SK-N-SH (cell line): ENCODE measurements around the gene HDGFL2. TPM values are rescaled to one million over a fixed set of nuclear protein-coding genes. Genes with fewer than 3 reads are reported as not detected.

Experiments used
- CTCF ChIA-PET: fragments of 300-600, 350-600 bp; formaldehyde crosslinking; extraction: SDS; loops from one replicate; lab custom pipeline; 2021; lab: Yijun Ruan, JAX
- POLR2A ChIA-PET: fragments of 350-600 bp; sonication (Branson Sonifier 250); formaldehyde crosslinking; extraction: SDS; loops from one replicate; lab custom pipeline; 2020; ENCODE audit warnings: antibody characterized with exemption, inconsistent platforms; lab: Yijun Ruan, JAX
- DNase-seq: peaks from one replicate; pipeline ENCODE4 v3.0.0; 2012
- H2AFZ ChIP-seq: fragments of 200-600 bp; sonication (generic); 2 replicates; pipeline ENCODE4 v1.8.1; 2016; ENCODE audit warnings: antibody characterized with exemption, mild to moderate bottlenecking, low read depth
- H3F3A ChIP-seq: fragments of 200-600 bp; sonication (generic); replicated peaks from 2 replicates; pipeline ENCODE3; 2016; ENCODE audit warnings: antibody characterized with exemption, mild to moderate bottlenecking; ENCODE audit not compliant: insufficient read depth
- H3K27ac ChIP-seq, 2 experiments: fragments of 200-500 bp in 1 of 2; fragments of 200-600 bp in 1 of 2; sonication (Bioruptor generic) in 1 of 2; sonication (generic), shearing (Covaris generic) in 1 of 2; 2 replicates each; pipeline versions ENCODE4 v1.5.1 to v1.6.1; 2014 to 2016; ENCODE audit warnings: low read depth in 2 of 2, inconsistent platforms in 1 of 2, low read length in 1 of 2, mild to moderate bottlenecking in 1 of 2, mixed read lengths in 1 of 2
- H3K27me3 ChIP-seq: fragments of 200-600 bp; sonication (generic), shearing (Covaris generic); 2 replicates; pipeline ENCODE4 v1.6.1; 2016; ENCODE audit warnings: mixed run types; ENCODE audit not compliant: insufficient read depth
- H3K36me3 ChIP-seq, 2 experiments: fragments of 200-500 bp in 1 of 2; fragments of 200-600 bp in 1 of 2; sonication (Bioruptor generic) in 1 of 2; sonication (generic) in 1 of 2; replicated peaks in 1 of 2; 2 replicates each; pipeline versions ENCODE3 to v1.5.1; 2014 to 2016; ENCODE audit warnings: low read length in 1 of 2, mild to moderate bottlenecking in 1 of 2; ENCODE audit not compliant: insufficient read depth in 2 of 2, control insufficient read depth in 1 of 2
- H3K4me1 ChIP-seq, 2 experiments: fragments of 200-500 bp in 1 of 2; fragments of 200-600 bp in 1 of 2; sonication (Bioruptor generic) in 1 of 2; sonication (generic), shearing (Covaris generic) in 1 of 2; 2 replicates each; pipeline versions ENCODE4 v1.5.1 to v1.6.1; 2014 to 2016; ENCODE audit warnings: low read depth in 1 of 2, low read length in 1 of 2, mixed run types in 1 of 2; ENCODE audit not compliant: insufficient read depth in 2 of 2, control insufficient read depth in 1 of 2
- H3K4me2 ChIP-seq: fragments of 200-600 bp; sonication (generic), shearing (Covaris generic); 2 replicates; pipeline ENCODE4 v1.6.1; 2017; ENCODE audit warnings: mixed run types
- H3K4me3 ChIP-seq, 2 experiments: fragments of 200-500 bp in 1 of 2; fragments of 200-600 bp in 1 of 2; sonication (Bioruptor generic) in 1 of 2; sonication (generic), shearing (Covaris generic) in 1 of 2; 2 replicates each; pipeline versions ENCODE4 v1.5.1 to v1.8.1; 2014 to 2016; ENCODE audit warnings: low read depth in 2 of 2, inconsistent platforms in 1 of 2, low read length in 1 of 2, mild to moderate bottlenecking in 1 of 2, mixed read lengths in 1 of 2, moderate library complexity in 1 of 2
- H3K79me2 ChIP-seq: fragments of 200-600 bp; sonication (generic); 2 replicates; pipeline ENCODE4 v1.8.1; 2017; ENCODE audit warnings: mild to moderate bottlenecking; ENCODE audit not compliant: insufficient read depth
- H3K9ac ChIP-seq: fragments of 200-600 bp; sonication (generic); 2 replicates; pipeline ENCODE4 v1.6.1; 2017; ENCODE audit warnings: mixed run types
- H3K9me2 ChIP-seq: fragments of 200-600 bp; sonication (generic); 2 replicates; pipeline ENCODE4 v1.6.1; 2017; ENCODE audit warnings: mixed run types
- H3K9me3 ChIP-seq: fragments of 200-600 bp; sonication (generic); 2 replicates; pipeline ENCODE4 v1.6.1; 2017; ENCODE audit warnings: mixed run types, mild to moderate bottlenecking, moderate library complexity
- H4K20me1 ChIP-seq: fragments of 200-600 bp; sonication (generic); 2 replicates; pipeline ENCODE4 v1.6.1; 2017; ENCODE audit warnings: mild to moderate bottlenecking, mixed run types; ENCODE audit not compliant: insufficient read depth
- ELF1 ChIP-seq: IDR thresholded peaks from 2 replicates; pipeline ENCODE4 v1.4.0; 2012
- EP300 ChIP-seq, 2 experiments: IDR thresholded peaks; 2 replicates each; pipeline versions ENCODE4 v1.4.0 to v1.6.1; 2012; ENCODE audit warnings: borderline replicate concordance in 1 of 2, low read depth in 1 of 2, low read length in 1 of 2
- EZH2phosphoT487 ChIP-seq: fragments of 200-600 bp; sonication (generic); IDR thresholded peaks from 2 replicates; pipeline ENCODE4 v1.6.1; 2017; ENCODE audit warnings: low read depth, mixed run types, mild to moderate bottlenecking, antibody characterized with exemption, moderate library complexity, borderline replicate concordance
- FOXJ3 ChIP-seq: sonication (generic); formaldehyde crosslinking; IDR thresholded peaks from 2 replicates; pipeline ENCODE4 v1.5.1; 2020; ENCODE audit warnings: mild to moderate bottlenecking, missing genetic modification reagents
- FOXM1 ChIP-seq: IDR thresholded peaks from 2 replicates; pipeline ENCODE4 v1.4.0; 2012; ENCODE audit warnings: low read depth, mild to moderate bottlenecking
- GABPA ChIP-seq: IDR thresholded peaks from 2 replicates; pipeline ENCODE4 v1.4.0; 2012; ENCODE audit warnings: low read depth, mild to moderate bottlenecking
- GATA2 ChIP-seq: sonication (generic); formaldehyde crosslinking; IDR thresholded peaks from 2 replicates; pipeline ENCODE4 v1.5.0; 2020; ENCODE audit warnings: mild to moderate bottlenecking, missing genetic modification reagents
- MEF2A ChIP-seq: IDR thresholded peaks from 2 replicates; pipeline ENCODE4 v1.4.0; 2012; ENCODE audit warnings: low read depth, borderline replicate concordance
- MXI1 ChIP-seq: IDR thresholded peaks from 2 replicates; pipeline ENCODE4 v1.6.1; 2012; ENCODE audit warnings: mild to moderate bottlenecking, low read depth, low read length, improper control_type of control experiment
- NFIC ChIP-seq: IDR thresholded peaks from 2 replicates; pipeline ENCODE4 v1.4.0; 2012; ENCODE audit warnings: borderline replicate concordance
- POLR2AphosphoS5 ChIP-seq: IDR thresholded peaks from 2 replicates; pipeline ENCODE4 v1.6.1; 2012; ENCODE audit warnings: low read depth, low read length
- RCOR1 ChIP-seq: fragments of 150-350 bp; IDR thresholded peaks from 2 replicates; pipeline ENCODE4 v1.6.1; 2017; ENCODE audit warnings: antibody characterized with exemption, low read length
- REST ChIP-seq: IDR thresholded peaks from 2 replicates; pipeline ENCODE4 v1.6.1; 2012; ENCODE audit warnings: mild to moderate bottlenecking, low read depth, low read length, moderate library complexity
- RFX5 ChIP-seq: IDR thresholded peaks from 2 replicates; pipeline ENCODE4 v1.6.1; 2012; ENCODE audit warnings: mild to moderate bottlenecking, improper control_type of control experiment, low read length
- RXRA ChIP-seq: IDR thresholded peaks from 2 replicates; pipeline ENCODE4 v1.4.0; 2012; ENCODE audit warnings: low read depth, mild to moderate bottlenecking, borderline replicate concordance
- SIN3A ChIP-seq: IDR thresholded peaks from 2 replicates; pipeline ENCODE4 v1.6.1; 2012; ENCODE audit warnings: low read depth, mild to moderate bottlenecking, low read length, moderate library complexity, borderline replicate concordance
- TAF1 ChIP-seq: IDR thresholded peaks from 2 replicates; pipeline ENCODE4 v1.6.1; 2012; ENCODE audit warnings: low read depth, mild to moderate bottlenecking, low read length, moderate library complexity, borderline replicate concordance
- TEAD4 ChIP-seq: IDR thresholded peaks from 2 replicates; pipeline ENCODE4 v1.4.0; 2012; ENCODE audit warnings: mild to moderate bottlenecking, borderline replicate concordance; ENCODE audit not compliant: insufficient read depth
- ZBTB33 ChIP-seq: IDR thresholded peaks from 2 replicates; pipeline ENCODE4 v1.4.0; 2012; ENCODE audit warnings: low read depth, borderline replicate concordance
- WGBS: methylation state at CpG from one replicate; pipeline ENCODE4 v1.1.6; 2017; ENCODE audit warnings: low lambda C conversion rate; 5-methylcytosine and 5-hydroxymethylcytosine counted together
- polyA plus RNA-seq, 3 experiments: library from polyadenylated mRNA; depleted of rRNA; stranded (reverse); fragments of >200 nt; gene quantifications; 2 replicates each; pipeline ENCODE4 v1.2.3, GENCODE V29; 2012
- TF ChIP-seq, protein P1 (sequence below): fragments of 150-350 bp; IDR thresholded peaks from 2 replicates; pipeline ENCODE4 v1.6.1; 2016; ENCODE audit warnings: mild to moderate bottlenecking, low read depth, low read length
- TF ChIP-seq, protein P2 (sequence below): fragments of 150-350 bp; IDR thresholded peaks from 2 replicates; pipeline ENCODE4 v1.6.1; 2017; ENCODE audit warnings: antibody characterized with exemption, low read length, low read depth, borderline replicate concordance

The HDGFL2 gene
- polyA plus RNA-seq, 1 of the 3 experiments (the other 2 are of a cell fraction), result 77.8 TPM

GRCh38 chr19:4516199-4516938, 44.3 kb downstream of the HDGFL2 start (continued):
- TF ChIP-seq ZBTB33 (no peak), ELF1 (no peak)

DNA sequence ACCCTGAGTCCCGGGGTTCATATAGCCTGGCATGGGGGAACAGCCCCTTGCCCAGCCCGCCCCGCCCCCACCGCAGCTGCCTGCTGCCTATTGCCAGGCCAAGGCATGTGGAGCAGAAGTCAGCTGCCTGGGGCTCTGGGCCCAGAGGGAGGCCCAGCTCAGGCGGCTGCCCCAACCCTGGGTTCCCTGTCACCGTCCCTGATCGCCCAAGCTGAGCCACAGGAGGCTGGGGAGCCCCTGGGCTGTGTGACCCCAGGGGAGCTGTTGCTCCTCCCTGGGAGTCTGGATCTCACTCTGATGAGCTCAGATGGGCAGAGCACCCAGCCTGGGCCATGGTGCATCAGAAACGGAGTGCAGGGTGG, 44.8 kb downstream of the HDGFL2 start:
- Histone ChIP-seq H3K27me3 (no peaks in the 10 kb centered on the region), H4K20me1 (no peaks in the 10 kb centered on the region), H3K9ac (no peak overlapping the region), H3K4me3 (no peak overlapping the region), H3K27ac (no peak overlapping the region), H2AFZ (no peak overlapping the region), H3K36me3 (no peaks in the 10 kb centered on the region), H3K79me2 (no peaks in the 10 kb centered on the region), H3K4me2 (no peak overlapping the region), H3K9me3 (no peaks in the 10 kb centered on the region), H3K9me2 (no peaks in the 10 kb centered on the region), H3K4me1 (peaks cover 0 to 3% of the 10 kb centered on the region in 2 experiments; a peak in 1 of 4 replicates), H3F3A (no peaks in the 10 kb centered on the region)
- DNase-seq, result no peak
- TF ChIP-seq NFIC, result no peak
- TF ChIP-seq TAF1, result no peak
- no peak for TF ChIP-seq RXRA
- no peak for TF ChIP-seq RFX5
- no peak for TF ChIP-seq ELF1
- TF ChIP-seq, protein P1, sequence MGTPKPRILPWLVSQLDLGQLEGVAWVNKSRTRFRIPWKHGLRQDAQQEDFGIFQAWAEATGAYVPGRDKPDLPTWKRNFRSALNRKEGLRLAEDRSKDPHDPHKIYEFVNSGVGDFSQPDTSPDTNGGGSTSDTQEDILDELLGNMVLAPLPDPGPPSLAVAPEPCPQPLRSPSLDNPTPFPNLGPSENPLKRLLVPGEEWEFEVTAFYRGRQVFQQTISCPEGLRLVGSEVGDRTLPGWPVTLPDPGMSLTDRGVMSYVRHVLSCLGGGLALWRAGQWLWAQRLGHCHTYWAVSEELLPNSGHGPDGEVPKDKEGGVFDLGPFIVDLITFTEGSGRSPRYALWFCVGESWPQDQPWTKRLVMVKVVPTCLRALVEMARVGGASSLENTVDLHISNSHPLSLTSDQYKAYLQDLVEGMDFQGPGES, result no peak
- TF ChIP-seq SIN3A, result no peak
- TF ChIP-seq EZH2phosphoT487, result no peak
- no peak for TF ChIP-seq MXI1
- no peak for TF ChIP-seq RCOR1
- TF ChIP-seq MEF2A, result no peak
- no peak for TF ChIP-seq EP300 (IDR thresholded peaks at IDR 0.05; ENCODE audit: borderline replicate concordance in 1 of 2, low read depth in 1 of 2, low read length in 1 of 2)
- TF ChIP-seq, protein P2, sequence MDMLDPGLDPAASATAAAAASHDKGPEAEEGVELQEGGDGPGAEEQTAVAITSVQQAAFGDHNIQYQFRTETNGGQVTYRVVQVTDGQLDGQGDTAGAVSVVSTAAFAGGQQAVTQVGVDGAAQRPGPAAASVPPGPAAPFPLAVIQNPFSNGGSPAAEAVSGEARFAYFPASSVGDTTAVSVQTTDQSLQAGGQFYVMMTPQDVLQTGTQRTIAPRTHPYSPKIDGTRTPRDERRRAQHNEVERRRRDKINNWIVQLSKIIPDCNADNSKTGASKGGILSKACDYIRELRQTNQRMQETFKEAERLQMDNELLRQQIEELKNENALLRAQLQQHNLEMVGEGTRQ, result no peak
- no peak for TF ChIP-seq GATA2 (CRISPR knock-in tag)
- TF ChIP-seq TEAD4, result no peak
- no peak for TF ChIP-seq REST
- TF ChIP-seq GABPA, result no peak
- TF ChIP-seq POLR2AphosphoS5, result no peak
- TF ChIP-seq FOXJ3 (CRISPR knock-in tag), result no peak
- no peak for TF ChIP-seq FOXM1
- ChIA-PET POLR2A (no interaction called here), CTCF (interaction anchor here (3.9 kb wide), 1 partner anchor 8 kb away, joined by 22 read pairs; no protein-coding TSS in a partner anchor)
- 43% methylated on average over 1 of the region's 8 CpGs for WGBS
